DND-41 (cell line): ENCODE measurements around the gene SCN5A.

Experiments
- ATAC-seq: fragments of 200-7000 bp; cut with Tn5 transposase; 3 replicates; pipeline ENCODE4 v1.9.1; 2021; ENCODE audit warnings: low read depth; ENCODE audit not compliant: insufficient read depth
- DNase-seq: peaks from one replicate; pipeline ENCODE4 v3.0.0-alpha.2; 2020
- H2AFZ ChIP-seq: 2 replicates; pipeline ENCODE4 v1.6.0; 2012; ENCODE audit warnings: low read depth, low read length
- H3K27ac ChIP-seq: 2 replicates; pipeline ENCODE4 v1.5.1; 2012; ENCODE audit warnings: low read length, inconsistent platforms
- H3K27me3 ChIP-seq: fragments of 200-600 bp; sonication (generic); 2 replicates; pipeline ENCODE4 v1.6.0; 2012; ENCODE audit warnings: low read length, mild to moderate bottlenecking, inconsistent platforms; ENCODE audit not compliant: insufficient read depth, poor library complexity
- H3K36me3 ChIP-seq: 2 replicates; pipeline ENCODE4 v1.5.1; 2012; ENCODE audit warnings: low read length, inconsistent platforms; ENCODE audit not compliant: insufficient read depth
- H3K4me1 ChIP-seq: 2 replicates; pipeline ENCODE4 v1.5.1; 2012; ENCODE audit warnings: mild to moderate bottlenecking, low read length; ENCODE audit not compliant: insufficient read depth
- H3K4me2 ChIP-seq: 2 replicates; pipeline ENCODE4 v1.6.0; 2012; ENCODE audit warnings: mild to moderate bottlenecking, moderate library complexity, low read length, inconsistent platforms; ENCODE audit not compliant: insufficient read depth
- H3K4me3 ChIP-seq, 2 experiments: fragments of 200-600 bp in 1 of 2; shearing (Covaris generic) in 1 of 2; 2 replicates each; pipeline ENCODE4 v1.5.1; 2012 to 2016; ENCODE audit warnings: inconsistent platforms in 2 of 2, low read length in 2 of 2, mild to moderate bottlenecking in 2 of 2, low read depth in 1 of 2, moderate library complexity in 1 of 2
- H3K79me2 ChIP-seq: 2 replicates; pipeline ENCODE4 v1.6.0; 2012; ENCODE audit warnings: low read length, inconsistent platforms; ENCODE audit not compliant: insufficient read depth
- H3K9ac ChIP-seq: 2 replicates; pipeline ENCODE4 v1.6.0; 2012; ENCODE audit warnings: low read depth, mild to moderate bottlenecking, inconsistent platforms, low read length, moderate library complexity
- H3K9me3 ChIP-seq: 2 replicates; pipeline ENCODE4 v1.5.1; 2012; ENCODE audit warnings: low read length, moderate library complexity, mild to moderate bottlenecking, inconsistent platforms; ENCODE audit not compliant: insufficient read depth, severe bottlenecking
- H4K20me1 ChIP-seq: 2 replicates; pipeline ENCODE4 v1.6.0; 2012; ENCODE audit warnings: low read length; ENCODE audit not compliant: insufficient read depth
- CTCF ChIP-seq: IDR thresholded peaks from 2 replicates; pipeline ENCODE4 v1.5.1; 2012; ENCODE audit warnings: borderline replicate concordance, low read length, moderate library complexity, mild to moderate bottlenecking; ENCODE audit not compliant: poor library complexity, severe bottlenecking; ENCODE audit errors: extremely low read depth
- EZH2 ChIP-seq: IDR thresholded peaks from 3 replicates; pipeline ENCODE4 v1.6.1; 2012; ENCODE audit warnings: borderline replicate concordance, low read depth, mild to moderate bottlenecking, moderate library complexity, low read length, inconsistent platforms; ENCODE audit not compliant: severe bottlenecking

Gene SCN5A

GRCh38 chr3:38644016-38644661, 5.3 kb downstream of the SCN5A start:
- no peak overlapping the region for H3K9ac ChIP-seq
- no peak overlapping the region for H3K27ac ChIP-seq
- H3K36me3 ChIP-seq: no peaks in the 10 kb centered on the region
- peaks cover 11% of the 10 kb centered on the region for H3K27me3 ChIP-seq
- H3K9me3 ChIP-seq: no peaks in the 10 kb centered on the region
- H3K4me2 ChIP-seq: no peak overlapping the region
- DNase-seq (no peak), ATAC-seq (no peak)
- H3K4me1 ChIP-seq: no peaks in the 10 kb centered on the region
- H2AFZ ChIP-seq: no peak overlapping the region
- TF ChIP-seq CTCF (no peak), EZH2 (no peak)
- H3K4me3 ChIP-seq: no peak overlapping the region
- no peaks in the 10 kb centered on the region for H3K79me2 ChIP-seq
- peaks cover 4% of the 10 kb centered on the region; the same call in 1 of the 2 replicates for H4K20me1 ChIP-seq

GRCh38 chr3:38643592-38643991, 5.9 kb downstream of the SCN5A start:
- ATAC-seq (no peak), DNase-seq (no peak)
- Histone ChIP-seq H3K36me3 (no peaks in the 10 kb centered on the region), H3K9ac (no peak overlapping the region), H3K9me3 (no peaks in the 10 kb centered on the region), H3K79me2 (no peaks in the 10 kb centered on the region), H3K4me1 (no peaks in the 10 kb centered on the region), H3K4me3 (no peak overlapping the region), H4K20me1 (peaks cover 4% of the 10 kb centered on the region; the same call in 1 of the 2 replicates), H2AFZ (no peak overlapping the region), H3K27ac (no peak overlapping the region), H3K27me3 (peaks cover 6% of the 10 kb centered on the region), H3K4me2 (no peak overlapping the region)
- no peak for TF ChIP-seq CTCF
- TF ChIP-seq EZH2: no peak

GRCh38 chr3:38643090-38643489, 6.4 kb downstream of the SCN5A start:
- no peak for DNase-seq
- Histone ChIP-seq H3K27ac (no peak overlapping the region), H3K9ac (no peak overlapping the region), H3K36me3 (no peaks in the 10 kb centered on the region), H3K4me3 (no peak overlapping the region), H2AFZ (no peak overlapping the region), H4K20me1 (no peaks in the 10 kb centered on the region; the same call in 1 of the 2 replicates), H3K27me3 (peaks cover 8% of the 10 kb centered on the region), H3K4me2 (no peak overlapping the region), H3K79me2 (no peaks in the 10 kb centered on the region), H3K4me1 (no peaks in the 10 kb centered on the region), H3K9me3 (no peaks in the 10 kb centered on the region)
- no peak for ATAC-seq
- TF ChIP-seq EZH2 (no peak), CTCF (no peak)
